SIG-M5 treated with dmso at 0.1 percent for 504 hours (cell line): Measurements from ENCODE around the gene TEX26.
"Not testable (repeated sequence)": the region's sequence is repeated elsewhere in the genome, so short reads cannot be mapped to it uniquely, and the experiment has no call there.

Experiments used
- DNase-seq: peaks from one replicate; lab custom pipeline; 2025; ENCODE audit not compliant: unreplicated experiment; lab: John Stamatoyannopoulos, UW

Gene TEX26

DNA sequence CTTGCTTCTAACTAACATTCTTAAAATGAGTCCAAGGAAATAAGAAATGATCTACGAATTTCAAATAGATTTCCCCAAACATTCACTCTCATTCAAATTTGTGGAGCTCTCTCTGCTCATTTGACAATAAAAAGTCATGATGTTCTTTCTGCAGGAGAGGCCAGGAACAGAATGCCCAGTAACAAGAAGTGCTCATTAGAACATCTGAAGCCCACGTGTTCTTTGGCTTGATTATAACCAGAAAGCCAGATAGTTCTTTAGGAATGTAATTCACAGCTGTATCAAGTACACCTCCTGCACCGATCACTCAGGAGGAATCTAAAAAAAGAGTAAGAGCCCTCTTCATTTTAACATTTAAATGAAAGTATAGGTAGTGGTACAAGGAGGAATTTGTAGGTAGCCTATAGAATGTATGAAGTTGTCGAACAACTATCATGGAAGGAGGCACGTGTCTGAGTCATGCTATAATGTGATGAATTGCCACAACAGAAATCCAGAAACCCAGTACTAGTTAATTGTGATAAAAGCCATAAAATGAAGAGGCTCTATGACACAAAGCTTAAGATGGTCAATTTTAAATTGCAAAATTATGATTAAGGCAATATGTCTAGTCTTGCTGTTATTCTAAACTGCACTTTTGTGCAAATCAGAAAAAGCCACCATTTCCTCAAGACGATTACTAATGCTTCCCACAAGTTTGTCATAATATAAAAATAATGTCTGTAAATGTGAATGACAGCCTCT lies 13.6 kb upstream of the TEX26 start:
- DNase-seq: no peak

DNA sequence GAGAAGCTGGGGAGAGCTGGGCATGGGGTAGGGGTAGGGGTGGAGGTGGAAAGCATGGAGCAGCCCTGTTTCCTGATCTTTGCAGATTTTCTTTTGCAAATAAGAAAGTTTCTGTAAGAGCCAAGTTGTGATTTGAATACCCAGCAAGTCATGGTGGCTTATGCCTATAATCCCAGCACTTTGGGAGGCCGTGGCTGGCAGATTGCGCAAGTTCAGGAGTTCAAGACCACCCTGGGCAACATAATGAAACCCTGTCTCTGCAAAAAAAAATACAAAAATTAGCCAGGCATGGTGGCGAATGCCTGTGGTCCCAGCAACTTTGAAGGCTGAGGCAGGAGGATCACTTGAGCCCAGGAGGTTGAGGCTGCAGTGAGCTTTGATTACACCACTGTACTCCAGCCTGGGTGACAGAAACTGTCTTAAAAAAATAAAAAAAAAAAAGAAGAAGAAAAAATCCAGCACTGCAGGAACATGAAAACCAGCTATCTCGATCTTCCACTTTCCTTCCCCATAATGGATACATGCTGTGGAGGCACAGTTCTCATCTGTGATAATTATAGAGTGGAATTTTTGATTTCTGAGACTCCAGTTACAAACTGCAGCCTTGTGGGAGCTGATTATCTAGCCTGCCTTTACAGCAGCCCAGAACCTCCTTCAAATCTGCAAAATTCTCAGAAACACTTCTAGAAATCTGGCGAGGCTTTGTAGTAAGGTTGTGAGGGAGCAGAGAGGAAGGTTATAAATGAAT lies 12.1 kb upstream of the TEX26 start:
- no peak for DNase-seq

DNA sequence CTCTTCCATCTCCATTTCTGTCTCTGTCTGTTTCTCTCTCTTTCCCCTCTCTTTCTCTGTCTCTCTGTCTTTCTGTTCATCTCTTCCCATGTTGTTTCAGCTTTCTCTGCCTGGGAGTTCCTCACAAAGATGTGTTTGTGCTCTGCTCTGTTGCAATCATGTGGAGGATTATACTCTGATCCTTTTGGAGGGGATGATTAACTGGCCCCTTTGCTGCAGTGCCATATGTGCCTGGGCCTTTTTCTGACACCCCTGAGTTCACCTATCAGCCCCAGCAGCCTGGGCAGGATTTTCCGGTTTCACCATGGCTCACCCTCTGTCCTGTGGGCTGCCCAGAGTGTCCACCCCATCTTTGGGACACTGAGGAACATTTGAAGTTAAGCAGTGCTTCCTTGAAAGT lies 9.0 kb upstream of the TEX26 start:
- no peak for DNase-seq

DNA sequence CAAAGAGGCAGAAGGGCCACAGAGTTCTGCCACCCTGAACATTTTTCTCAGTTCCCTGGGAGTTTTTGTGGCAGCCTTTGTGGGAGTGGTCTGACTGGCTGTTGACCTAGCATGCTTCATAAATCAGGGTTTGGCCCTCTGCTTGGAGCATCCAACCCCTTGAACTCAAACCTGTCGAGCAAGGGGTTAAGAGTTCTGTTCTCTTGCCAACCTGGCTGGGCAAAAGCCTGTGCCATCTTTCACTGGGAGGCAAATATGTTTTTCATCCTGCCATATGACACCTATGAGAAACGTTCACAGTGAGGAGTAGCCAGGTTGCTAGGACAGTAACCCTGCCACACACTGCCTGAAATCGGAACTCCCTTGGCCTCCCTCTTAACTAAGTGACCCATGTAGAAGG lies 7.7 kb upstream of the TEX26 start:
- no peak for DNase-seq

DNA sequence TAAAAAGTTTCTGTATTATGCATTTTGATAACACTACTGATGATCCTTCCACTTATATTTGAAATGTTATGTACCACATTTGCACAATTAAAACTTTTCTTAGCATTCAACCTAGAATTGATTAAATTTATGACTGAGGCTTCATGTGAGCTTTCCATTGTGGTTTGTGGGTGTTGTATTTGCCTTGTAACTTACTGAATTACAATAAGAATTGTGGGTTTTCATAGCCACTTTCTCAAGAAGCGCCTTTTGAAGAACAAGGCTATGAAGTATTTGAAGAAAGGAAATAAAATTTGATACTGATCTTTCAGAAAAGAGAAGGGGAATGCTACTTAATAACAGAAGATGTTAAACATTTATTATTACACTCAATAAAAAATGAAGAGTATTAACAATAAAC lies 7.0 kb upstream of the TEX26 start:
- DNase-seq: no peak

DNA sequence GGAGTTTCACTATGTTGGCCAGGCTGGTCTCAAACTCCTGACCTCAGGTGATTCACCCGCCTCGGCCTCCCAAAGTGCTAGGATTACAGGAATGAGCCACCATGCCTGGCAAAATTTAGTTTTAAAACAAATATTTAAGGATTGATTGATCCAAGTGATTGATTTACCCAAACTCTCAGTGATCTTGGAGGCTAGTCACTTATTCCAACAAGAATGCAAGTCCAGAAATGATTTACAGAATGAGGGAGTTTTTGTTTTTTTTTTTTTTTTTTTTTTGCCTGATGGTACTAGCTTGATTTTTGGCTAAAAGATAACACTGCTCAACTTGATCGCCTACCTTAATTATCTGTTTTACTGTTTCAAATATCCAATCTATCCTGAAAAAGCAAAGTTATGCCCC lies 5.7 kb upstream of the TEX26 start:
- no peak for DNase-seq

DNA sequence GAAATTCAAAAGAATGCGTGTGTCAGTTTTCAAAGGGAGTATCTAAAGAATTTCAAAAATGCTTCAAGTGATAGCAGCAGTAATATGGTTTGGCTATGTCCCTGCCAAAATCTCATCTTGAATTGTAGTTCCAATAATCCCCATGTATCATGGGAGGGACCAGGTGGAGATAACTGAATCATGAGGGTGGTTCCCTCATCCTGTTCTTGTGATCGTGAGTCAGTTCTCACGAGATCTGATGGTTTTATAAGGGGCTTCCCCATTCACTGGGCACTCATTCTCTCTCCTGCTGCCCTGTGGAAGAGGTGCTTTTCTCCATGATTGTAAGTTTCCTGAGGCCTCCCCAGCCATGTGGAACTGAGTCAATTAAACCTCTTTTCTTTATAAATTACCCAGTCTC lies 5.3 kb upstream of the TEX26 start:
- DNase-seq: not testable (repeated sequence)

DNA sequence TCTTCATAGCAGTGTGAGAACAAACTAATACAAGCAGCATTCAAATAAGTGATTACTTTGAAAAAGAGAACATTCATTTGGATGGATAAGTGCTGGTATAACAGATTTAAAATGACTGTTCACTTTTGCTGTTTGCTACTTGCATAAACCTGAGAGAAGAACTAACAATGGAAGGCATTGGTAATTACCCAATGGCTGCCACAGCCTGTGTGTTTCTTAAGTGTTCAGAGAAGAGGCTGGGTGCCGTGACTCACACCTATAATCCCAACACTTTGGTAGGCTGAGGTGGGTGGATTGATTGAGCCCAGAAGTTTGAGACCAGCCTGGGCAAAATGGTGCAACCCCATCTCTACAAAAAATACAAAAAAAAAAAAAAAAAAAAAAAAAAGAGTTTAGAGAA lies 4.9 kb upstream of the TEX26 start:
- DNase-seq: no peak

DNA sequence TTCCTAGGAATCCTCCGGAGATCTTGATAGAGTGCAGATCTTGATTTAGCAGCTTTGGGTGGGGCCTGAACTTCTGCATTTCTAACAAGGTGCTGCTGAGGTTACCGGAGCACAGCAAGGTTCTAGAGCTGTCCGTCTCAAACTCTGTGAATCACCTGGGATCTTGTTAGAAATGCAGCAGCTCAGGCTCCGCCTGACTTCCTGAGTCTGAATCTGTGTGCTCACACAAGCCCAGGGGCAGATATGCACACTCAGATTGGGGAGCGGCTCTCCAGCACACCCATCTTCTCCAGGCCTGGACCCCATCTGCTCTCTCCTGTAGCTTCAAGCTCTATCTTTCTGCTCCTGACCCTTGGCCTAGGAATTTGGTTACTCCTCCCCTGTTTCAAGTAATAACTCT lies 3.5 kb upstream of the TEX26 start:
- DNase-seq: no peak

DNA sequence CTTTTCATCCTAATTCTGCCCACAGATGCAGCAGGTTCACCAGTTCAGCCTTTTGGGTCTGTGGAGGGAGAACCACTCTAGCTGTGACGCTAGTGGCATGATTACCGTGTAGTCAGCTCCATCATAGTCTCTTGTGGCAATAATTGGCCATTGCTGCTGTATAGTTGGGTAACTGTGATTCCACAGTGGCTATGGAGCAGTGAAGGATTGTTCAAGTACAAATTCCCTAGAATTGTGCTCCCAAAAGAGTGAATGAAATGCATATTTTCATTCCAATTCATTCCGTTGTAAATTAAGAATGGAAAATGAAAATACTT lies 856 bp downstream of the TEX26 start:
- no peak for DNase-seq

DNA sequence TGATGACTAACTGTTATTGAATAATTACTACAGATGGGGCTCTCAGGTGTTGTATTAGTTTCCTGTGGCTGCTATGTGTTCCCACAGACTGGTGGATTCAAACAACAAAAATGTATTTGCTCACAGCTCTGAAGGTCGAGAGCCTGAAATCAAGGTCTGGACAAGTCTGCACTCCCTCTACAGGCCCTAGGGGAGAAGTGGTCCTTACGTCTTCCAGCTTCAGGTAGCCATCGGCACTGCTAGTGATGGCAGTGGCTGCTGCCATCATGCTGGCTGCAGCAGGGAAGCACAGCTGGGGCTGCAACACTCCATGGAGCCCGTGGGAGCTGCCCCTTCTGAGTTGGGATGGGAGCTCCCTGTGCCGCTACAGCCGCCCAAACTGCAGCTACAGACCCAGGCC lies 1.9 kb downstream of the TEX26 start:
- DNase-seq: no peak

DNA sequence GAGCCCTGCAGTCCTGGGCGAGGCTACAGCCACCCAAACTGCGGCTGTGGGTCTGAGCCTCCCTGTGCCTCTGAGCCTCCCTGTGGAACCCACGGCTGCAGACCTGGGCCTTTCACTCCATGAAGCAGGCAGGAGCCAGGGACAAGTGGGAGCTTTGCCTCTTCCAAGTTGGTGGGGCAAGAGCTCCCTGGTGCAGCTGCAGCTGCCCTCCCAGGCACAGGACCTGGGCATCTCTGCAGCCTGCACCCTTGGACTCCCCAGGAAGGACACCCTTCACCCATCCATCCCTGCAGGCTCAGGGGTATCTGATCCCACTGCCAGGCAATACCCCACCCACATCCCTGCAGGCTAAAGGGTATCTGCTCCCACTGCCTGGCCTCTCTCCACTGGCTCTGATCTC lies 2.3 kb downstream of the TEX26 start:
- no peak for DNase-seq

DNA sequence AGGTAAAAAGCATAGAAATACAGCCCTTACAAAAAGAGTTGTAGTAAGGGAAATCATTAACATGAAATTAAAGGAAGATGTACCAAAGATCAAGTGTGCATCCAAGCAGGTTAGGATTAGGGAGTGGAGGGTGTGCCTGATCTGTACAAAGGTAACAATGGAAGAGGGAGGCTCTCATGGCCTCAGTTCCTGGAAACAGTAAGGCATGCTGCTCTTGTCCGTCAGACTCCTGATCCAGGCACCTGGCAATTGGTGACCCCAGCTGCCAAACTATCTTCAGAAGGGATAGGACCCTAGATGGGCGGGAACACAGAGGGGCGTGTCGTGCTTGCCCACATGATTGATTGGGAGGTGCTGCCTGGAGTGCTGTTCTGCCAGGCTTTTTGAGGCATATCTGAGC lies 4.5 kb downstream of the TEX26 start:
- no peak for DNase-seq

DNA sequence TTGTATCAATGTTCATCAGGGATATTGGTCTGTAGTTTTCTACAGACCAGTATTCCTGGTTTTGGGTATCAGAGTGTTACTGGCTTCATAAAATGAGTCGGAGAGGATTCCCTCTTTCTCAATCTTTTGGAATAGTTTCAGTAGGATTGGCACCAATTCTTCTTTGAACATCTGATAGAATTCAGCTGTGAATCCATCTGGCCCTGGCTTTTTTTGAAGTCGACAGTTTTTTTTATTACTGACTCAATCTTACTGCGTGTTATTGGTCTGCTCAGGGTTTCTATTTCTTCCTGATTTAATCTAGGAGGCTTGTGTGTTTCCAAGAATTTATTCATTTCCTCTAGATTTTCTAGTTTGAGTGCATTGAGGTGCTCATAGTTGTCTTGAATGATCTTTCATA lies 11.4 kb downstream of the TEX26 start:
- no peak for DNase-seq

DNA sequence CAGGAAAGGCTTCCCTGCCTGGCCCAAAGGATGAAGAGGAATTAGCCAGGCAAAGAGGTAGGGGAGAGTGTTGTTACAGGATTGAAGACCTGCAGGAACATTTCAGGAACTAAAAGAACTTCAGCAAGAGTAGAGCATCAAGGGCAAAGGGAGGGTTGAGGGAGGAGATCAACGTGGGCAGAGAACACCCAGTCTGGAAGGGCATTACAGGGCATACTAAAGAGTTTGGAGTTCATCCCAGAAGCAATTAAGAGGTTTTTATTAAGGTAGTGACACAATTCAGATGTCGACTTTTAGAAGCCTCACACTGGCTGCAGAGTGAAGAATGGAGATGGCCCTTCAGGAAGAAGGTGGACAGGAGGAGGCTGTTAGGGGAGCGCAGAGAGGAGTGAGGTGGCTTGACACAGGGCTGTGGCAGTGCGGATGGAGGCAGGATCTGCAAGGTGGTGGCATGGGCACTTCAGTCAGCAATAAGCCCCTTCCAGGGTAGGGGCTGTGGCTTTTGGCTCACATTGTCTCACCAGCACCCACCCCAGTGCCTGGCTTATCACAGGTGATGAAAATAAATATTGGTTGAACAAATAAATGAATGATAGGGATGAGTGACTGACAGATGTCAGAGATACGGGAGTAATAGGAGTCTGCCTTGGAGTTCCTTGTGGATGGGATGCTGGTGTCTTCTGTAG lies 24.9 kb downstream of the TEX26 start:
- DNase-seq: no peak

DNA sequence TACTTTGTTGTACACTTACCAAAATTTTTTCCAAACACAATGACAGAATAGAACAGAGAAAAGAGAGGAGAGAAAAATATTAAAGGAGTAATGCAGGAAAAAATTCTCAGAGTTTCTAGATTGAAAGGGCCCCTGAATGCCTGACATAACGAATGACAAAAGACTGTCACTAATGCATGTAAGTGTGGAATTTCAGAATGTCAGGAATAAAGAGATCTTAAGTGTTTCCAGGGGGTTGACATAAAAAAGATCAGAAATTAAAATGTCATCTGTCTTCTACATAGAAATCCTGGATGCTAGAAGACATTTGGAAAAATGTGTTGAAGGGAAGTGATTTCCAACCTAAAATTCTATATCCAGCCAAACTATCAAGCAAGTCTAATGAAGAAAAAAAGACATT lies 27.2 kb downstream of the TEX26 start:
- DNase-seq: no peak

DNA sequence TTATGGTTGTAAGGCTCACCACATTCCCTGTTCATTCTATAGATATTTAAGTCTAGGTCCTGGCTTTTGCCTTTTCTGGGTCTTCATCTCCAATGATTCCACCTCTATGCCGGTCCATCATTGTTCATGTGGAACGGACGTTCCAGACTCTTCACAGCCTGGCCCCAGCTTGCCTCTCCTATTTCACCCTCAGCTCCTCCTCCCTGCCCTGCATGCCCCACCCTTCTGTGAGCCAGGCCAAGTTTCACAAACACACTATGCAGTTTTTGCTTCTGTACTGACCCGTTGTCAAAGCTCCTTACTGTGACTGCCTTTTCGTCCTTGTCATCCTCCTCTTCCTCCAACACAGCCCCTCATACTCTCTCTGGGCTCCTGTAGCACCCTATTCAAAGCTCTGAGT lies 31.3 kb downstream of the TEX26 start:
- DNase-seq: no peak

DNA sequence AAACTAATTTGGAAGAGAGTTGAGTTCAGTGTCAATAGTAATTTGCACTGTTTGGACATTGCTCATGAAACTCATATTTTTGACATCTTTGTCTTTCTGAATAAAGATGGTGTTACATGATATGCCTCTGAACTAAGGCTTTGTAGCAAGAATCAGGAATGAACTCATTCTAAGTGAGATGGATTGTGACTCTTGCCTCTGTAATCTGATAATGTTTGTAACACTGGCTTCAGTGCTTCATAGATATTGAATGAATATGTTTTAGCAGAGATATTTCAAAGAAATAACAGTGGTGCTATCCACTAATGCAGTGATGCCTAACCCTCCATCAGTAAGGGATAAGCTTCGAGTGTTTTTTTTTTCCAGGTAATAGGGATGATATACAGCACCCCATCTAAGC lies 32.9 kb downstream of the TEX26 start:
- no peak for DNase-seq

DNA sequence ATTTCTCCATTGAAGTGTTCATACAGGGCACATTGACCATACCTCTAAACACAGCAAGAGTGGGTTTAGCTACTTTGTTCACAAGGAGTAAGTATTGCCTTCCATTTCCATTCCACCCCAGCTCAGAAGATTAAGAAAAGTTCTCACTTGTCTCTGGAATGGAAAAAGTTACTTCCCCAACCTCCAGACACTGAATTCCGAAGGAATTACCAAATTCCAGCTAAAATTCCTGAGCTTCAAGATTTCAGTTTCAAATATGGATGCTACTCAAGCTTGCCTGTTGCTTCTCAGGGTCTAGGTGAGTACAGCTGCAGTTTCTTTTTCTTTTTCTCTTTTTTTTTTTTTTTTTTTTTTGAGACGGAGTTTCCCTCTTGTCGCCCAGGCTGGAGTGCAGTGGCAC lies 33.6 kb downstream of the TEX26 start:
- DNase-seq: no peak

DNA sequence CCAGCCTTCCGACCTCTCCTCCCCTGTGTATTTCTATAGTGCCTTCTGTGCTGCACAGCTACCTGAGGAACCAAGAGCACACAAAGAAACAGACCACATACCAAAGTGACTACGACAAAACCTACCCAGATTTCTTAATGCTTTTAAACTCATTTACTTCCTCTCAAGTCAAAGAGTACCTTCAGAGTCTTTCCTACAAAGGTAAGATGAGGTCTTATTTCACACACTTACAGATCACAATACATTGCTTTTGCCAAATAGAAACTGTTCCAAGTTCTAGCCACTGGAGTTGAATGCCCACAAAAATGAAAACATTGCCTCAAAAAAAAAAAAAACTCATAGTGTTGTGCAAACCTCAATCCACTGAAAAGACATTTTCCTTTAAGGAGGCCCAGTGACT lies 36.4 kb downstream of the TEX26 start:
- DNase-seq: no peak

DNA sequence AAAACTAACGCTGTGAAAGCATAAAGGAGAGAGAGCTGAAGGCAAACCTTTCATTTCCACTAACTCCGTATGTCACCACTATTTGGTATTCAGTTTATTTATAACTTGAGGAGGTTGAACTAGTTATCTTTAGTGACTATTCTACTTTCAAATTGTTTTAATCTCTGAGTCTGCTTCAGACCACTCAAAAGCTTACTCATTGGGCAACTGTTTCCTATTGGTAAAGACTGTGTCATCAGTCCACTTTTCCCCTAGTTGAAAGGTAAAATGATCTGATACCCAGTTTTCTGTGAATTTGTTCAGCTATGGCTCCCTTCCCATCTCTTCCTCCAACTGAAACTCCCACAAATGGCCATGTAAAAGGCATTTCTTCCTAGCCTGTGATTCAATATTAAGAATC lies 39.1 kb downstream of the TEX26 start:
- DNase-seq: no peak

DNA sequence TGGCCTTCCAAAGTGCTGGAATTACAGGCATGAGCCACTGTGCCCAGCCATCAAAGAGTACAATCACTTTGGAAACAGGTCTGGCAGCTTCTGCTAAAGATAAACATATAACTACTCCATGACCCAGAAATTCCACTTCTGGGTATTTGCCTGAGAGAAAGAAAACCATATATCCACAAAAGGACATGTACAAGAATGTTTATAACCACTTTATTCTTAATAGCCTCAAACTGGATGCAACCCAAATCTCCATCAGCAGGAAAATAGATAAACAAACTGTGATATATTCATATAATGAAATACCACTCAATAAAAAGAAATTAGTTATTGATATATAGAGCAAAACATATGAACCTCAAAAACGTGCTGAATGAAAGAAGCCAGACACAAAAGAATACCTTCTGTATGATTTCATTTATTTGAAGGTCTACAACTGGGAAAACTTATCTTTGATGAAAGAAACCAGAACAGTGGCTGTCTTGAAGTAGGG lies 40.5 kb downstream of the TEX26 start:
- no peak for DNase-seq
